ENCODE results near the gene TEX14. TPM values are rescaled to one million over a fixed set of nuclear protein-coding genes. Genes with fewer than 3 reads are reported as not detected.

The TEX14 gene
- total and polyA plus RNA-seq, 10 of the 15 experiments (the other 5 are each of a cell fraction or from before 2014, with no cell fraction given) = 0.15 to 1.3 (median 0.66) TPM

DNA sequence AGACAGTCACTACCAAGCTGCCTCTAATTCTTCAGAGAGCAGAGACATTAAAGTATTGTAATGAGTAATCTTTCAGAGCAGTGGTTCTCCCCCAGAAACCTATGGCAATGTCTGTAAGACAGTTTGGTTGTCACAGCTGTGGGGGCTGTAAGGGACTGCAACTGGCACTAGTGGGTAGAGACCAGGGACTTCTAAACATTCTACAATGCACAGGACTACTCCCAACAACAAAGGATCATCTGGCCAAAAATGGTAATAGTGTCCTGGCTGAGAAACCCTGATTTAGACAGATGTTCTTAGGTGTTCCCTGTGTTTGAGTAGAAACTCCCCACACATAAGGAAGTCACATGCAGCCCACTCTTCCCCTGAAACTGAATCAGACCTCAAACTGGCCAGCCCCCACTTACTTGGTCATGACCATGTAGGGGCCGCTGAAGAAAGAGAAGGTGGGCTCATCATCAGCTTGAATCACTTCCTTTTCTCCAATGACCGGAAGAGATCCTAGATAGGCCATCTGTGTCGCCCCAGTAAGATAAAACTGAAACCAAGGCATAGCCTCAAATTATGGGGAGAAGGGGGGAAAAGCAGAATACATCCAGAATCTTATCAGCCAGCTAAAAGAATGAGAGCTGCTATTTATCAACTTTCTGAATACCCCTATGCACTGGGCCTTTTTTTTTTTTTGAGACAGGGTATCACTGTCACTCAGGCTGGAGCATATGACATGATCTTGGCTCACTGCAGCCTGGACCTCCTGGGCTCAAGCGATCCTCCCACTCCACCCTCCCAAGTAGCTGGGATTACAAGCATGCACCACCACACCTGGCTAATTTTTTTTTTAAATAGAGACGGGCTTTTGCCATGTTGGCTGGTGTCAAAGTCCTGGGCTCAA lies 75.8 kb downstream of the TEX14 start (continued):
- TF ChIP-seq SPI1 (IDR thresholded peaks at IDR 0.05; ENCODE audit: borderline replicate concordance, insufficient read depth, low read depth, low read length) (peak; percentile 70), MTA2 (IDR thresholded peaks at IDR 0.05; ENCODE audit: low read depth) (peak; percentile 43; the same call in 1 of the 2 replicates), STAT3 (IDR thresholded peaks at IDR 0.05; ENCODE audit: low read depth, low read length) (peak; percentile 75; the same call in 1 of the 2 replicates), ZNF217 (IDR thresholded peaks at IDR 0.05) (no peak), DPF2 (IDR thresholded peaks at IDR 0.05) (peak; percentile 36; the same call in 1 of the 2 replicates), KAT2A (conservative IDR thresholded peaks at IDR 0.05; ENCODE audit: control insufficient read depth, low read depth, low read length) (no peak), KDM1A (IDR thresholded peaks at IDR 0.05; ENCODE audit: borderline replicate concordance) (no peak), SP1 (IDR thresholded peaks at IDR 0.05; ENCODE audit: low read depth, low read length) (peak; percentile 4), STAT1 (conservative IDR thresholded peaks at IDR 0.05) (no peak), EZH2 (IDR thresholded peaks at IDR 0.05; ENCODE audit: borderline replicate concordance, control insufficient read depth, low read depth, low read length) (no peak), BACH1 (IDR thresholded peaks at IDR 0.05; ENCODE audit: borderline replicate concordance) (no peak), IRF4 (IDR thresholded peaks at IDR 0.05; ENCODE audit: low read depth, low read length) (peak; percentile 74), ZSCAN29 (IDR thresholded peaks at IDR 0.05) (no peak), EED (IDR thresholded peaks at IDR 0.05; ENCODE audit: low read depth) (peak; percentile 77; the same call in 1 of the 2 replicates), LARP7 (IDR thresholded peaks at IDR 0.05) (no peak), ZZZ3 (IDR thresholded peaks at IDR 0.05; ENCODE audit: control insufficient read depth, insufficient read length, low read depth) (no peak), TCF3 (IDR thresholded peaks at IDR 0.05; ENCODE audit: borderline replicate concordance, insufficient read depth, low read depth, low read length) (peak; percentile 33; the same call in 1 of the 2 replicates), ZNF24 (IDR thresholded peaks at IDR 0.05) (no peak), RUNX3 (IDR thresholded peaks at IDR 0.05; ENCODE audit: low read length) (peak; percentile 85), PAX8 (IDR thresholded peaks at IDR 0.05) (no peak), SIX5 (IDR thresholded peaks at IDR 0.05; ENCODE audit: low read depth, low read length, severe bottlenecking) (no peak), NR2F1 (conservative IDR thresholded peaks at IDR 0.05) (no peak; the same call in 1 of the 2 replicates), SREBF2 (IDR thresholded peaks at IDR 0.05; ENCODE audit: low read length) (no peak), NFYA (IDR thresholded peaks at IDR 0.05; ENCODE audit: borderline replicate concordance, low read depth, low read length) (no peak)
- TF ChIP-seq, protein P1, sequence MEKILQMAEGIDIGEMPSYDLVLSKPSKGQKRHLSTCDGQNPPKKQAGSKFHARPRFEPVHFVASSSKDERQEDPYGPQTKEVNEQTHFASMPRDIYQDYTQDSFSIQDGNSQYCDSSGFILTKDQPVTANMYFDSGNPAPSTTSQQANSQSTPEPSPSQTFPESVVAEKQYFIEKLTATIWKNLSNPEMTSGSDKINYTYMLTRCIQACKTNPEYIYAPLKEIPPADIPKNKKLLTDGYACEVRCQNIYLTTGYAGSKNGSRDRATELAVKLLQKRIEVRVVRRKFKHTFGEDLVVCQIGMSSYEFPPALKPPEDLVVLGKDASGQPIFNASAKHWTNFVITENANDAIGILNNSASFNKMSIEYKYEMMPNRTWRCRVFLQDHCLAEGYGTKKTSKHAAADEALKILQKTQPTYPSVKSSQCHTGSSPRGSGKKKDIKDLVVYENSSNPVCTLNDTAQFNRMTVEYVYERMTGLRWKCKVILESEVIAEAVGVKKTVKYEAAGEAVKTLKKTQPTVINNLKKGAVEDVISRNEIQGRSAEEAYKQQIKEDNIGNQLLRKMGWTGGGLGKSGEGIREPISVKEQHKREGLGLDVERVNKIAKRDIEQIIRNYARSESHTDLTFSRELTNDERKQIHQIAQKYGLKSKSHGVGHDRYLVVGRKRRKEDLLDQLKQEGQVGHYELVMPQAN (conservative IDR thresholded peaks at IDR 0.05) = no peak
- TF ChIP-seq, protein P2, sequence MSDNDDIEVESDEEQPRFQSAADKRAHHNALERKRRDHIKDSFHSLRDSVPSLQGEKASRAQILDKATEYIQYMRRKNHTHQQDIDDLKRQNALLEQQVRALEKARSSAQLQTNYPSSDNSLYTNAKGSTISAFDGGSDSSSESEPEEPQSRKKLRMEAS (IDR thresholded peaks at IDR 0.05; ENCODE audit: low read depth, low read length) = no peak
- TF ChIP-seq, protein P3, sequence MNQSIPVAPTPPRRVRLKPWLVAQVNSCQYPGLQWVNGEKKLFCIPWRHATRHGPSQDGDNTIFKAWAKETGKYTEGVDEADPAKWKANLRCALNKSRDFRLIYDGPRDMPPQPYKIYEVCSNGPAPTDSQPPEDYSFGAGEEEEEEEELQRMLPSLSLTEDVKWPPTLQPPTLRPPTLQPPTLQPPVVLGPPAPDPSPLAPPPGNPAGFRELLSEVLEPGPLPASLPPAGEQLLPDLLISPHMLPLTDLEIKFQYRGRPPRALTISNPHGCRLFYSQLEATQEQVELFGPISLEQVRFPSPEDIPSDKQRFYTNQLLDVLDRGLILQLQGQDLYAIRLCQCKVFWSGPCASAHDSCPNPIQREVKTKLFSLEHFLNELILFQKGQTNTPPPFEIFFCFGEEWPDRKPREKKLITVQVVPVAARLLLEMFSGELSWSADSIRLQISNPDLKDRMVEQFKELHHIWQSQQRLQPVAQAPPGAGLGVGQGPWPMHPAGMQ (IDR thresholded peaks at IDR 0.05; ENCODE audit: borderline replicate concordance) = no peak
- TF ChIP-seq, protein P4, sequence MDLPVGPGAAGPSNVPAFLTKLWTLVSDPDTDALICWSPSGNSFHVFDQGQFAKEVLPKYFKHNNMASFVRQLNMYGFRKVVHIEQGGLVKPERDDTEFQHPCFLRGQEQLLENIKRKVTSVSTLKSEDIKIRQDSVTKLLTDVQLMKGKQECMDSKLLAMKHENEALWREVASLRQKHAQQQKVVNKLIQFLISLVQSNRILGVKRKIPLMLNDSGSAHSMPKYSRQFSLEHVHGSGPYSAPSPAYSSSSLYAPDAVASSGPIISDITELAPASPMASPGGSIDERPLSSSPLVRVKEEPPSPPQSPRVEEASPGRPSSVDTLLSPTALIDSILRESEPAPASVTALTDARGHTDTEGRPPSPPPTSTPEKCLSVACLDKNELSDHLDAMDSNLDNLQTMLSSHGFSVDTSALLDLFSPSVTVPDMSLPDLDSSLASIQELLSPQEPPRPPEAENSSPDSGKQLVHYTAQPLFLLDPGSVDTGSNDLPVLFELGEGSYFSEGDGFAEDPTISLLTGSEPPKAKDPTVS (IDR thresholded peaks at IDR 0.05; ENCODE audit: low read depth, low read length) = no peak

Measured in GM12878 (cell line).